Activated CD4-positive, alpha-beta T cell treated with anti-CD3 and anti-CD28 coated beads, Interleukin-2, amount 50 U/mL, for 16 hours (primary cell): Measurements from ENCODE around the gene CEMP1.

ENCODE experiments used
- DNase-seq: peaks from one replicate; pipeline ENCODE4 v3.0.0-alpha.2; 2020

The CEMP1 gene

DNA sequence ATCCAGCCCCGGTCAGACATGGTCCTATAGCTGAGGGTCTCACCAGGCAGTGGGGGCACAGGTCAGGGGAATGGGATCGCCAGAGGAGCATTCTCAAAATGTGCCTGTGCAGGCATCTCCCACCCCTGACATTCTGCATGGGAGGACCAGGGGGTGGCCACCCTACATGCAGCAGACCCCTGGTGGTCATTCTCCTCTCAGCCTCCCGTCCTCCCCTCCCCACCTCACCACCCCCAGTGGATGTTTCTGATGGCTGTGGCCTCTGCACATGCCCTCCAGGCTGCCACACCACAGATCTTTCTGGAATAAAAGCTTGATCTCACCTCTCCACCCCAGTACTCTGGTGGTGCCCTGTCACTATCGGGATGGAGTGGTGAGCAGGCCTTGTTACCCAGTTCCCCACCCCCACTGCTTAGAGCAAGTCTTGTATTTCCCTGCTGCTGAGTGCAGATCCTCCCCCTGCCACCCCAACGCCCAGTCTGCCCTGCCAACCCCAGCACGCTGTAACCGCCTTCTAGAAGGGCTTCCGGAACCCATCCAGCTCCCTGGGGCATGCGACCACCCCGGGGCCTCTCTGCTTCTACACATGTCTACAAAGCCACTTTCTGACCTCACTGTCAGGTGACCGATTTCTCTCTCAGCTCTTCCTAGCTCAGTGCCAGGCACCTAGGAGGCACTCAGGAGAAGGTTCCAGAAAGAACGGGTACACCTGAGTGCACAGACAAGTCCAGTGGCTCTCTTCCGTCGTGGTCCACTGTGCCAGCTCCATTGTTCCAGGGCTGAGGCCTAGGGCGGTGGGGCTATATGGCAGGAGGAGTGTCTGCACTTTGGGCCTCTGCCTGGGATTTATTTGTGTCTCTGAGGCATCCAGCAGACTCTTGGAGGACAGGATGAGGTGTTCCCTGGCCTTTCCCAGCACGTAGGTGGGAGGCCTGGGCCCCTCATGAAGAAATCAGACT lies 47.0 kb downstream of the CEMP1 start:
- no peak for DNase-seq

- no peak for DNase-seq
These were observed 48.3 kb downstream of the CEMP1 start for GRCh38 chr16:2482708-2483534.

- no peak for DNase-seq
These were observed 49.0 kb downstream of the CEMP1 start for GRCh38 chr16:2482249-2482648.

DNA sequence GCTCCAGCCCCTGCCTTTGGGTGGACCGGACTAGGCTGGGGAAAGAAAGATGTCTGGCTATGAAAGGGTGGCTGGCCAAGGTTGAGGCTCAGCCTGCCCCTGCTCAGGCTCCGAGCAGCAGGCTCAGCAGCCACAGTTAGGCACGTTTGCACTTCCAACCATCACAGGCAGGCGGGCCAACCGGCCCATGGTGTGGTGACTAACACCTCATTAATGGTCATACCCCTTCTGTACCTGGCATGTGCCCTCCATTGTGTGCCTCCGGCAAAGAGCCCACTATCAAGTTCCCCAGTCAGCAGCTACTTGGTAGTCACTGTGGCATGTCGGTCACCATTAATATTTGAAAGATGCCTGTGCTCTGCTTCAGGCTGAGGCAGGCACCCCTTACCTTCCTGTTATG lies 49.5 kb downstream of the CEMP1 start:
- DNase-seq: no peak

DNA sequence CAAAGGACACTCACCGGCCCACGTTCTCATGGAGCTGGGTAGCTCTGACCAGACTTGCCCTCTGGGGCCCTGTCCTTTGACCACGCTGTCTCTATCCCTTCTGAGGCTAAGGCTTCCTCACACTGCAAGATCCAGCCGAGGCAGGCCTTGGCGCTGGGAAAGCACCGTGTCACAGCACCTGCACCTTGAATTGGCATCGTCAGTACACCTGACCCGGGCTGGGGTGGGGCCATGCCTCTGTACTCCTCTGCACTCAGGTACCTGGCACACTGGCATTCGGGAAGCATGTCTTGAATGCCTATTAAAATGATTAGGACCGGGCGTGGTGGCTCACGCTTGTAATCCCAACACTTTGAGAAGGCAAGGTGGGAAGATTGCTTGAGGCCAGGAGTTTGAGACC lies 50.3 kb downstream of the CEMP1 start:
- no peak for DNase-seq
